HK-2 (cell line): ENCODE measurements around the gene SLC25A44.

ENCODE experiments used
- DNase-seq: peaks from one replicate; pipeline ENCODE4 v3.0.0-alpha.2; 2018; ENCODE audit not compliant: unreplicated experiment

SLC25A44 gene

GRCh38 chr1:156193488-156194299, at the start of gene SLC25A44:
SLC25A44 (plus strand) TSS chr1:156194104; CDS start chr1:156199848, 5,744 bp downstream.
- peak; percentile 97 for DNase-seq

GRCh38 chr1:156144742-156145141, 49.2 kb upstream of the SLC25A44 start:
- DNase-seq = no peak

GRCh38 chr1:156145650-156146019, 48.3 kb upstream of the SLC25A44 start:
- no peak for DNase-seq

GRCh38 chr1:156146020-156146768, 47.7 kb upstream of the SLC25A44 start:
- peak; percentile 91 for DNase-seq

- DNase-seq = no peak
Measured at GRCh38 chr1:156146769-156147405, 47.0 kb upstream of the SLC25A44 start.

- DNase-seq = no peak
Measured at GRCh38 chr1:156148216-156148615, 45.7 kb upstream of the SLC25A44 start.

GRCh38 chr1:156149374-156150332, 44.3 kb upstream of the SLC25A44 start:
- no peak for DNase-seq

- no peak for DNase-seq
Measured at GRCh38 chr1:156150333-156151011, 43.4 kb upstream of the SLC25A44 start.

- DNase-seq = peak; percentile 61
Measured at GRCh38 chr1:156151093-156151688, 42.7 kb upstream of the SLC25A44 start.

- DNase-seq = peak; percentile 87
Measured at GRCh38 chr1:156152628-156153027, 41.3 kb upstream of the SLC25A44 start.

- no peak for DNase-seq
Measured at GRCh38 chr1:156153362-156153761, 40.5 kb upstream of the SLC25A44 start, which contains the start of gene SEMA4A. SEMA4A (plus strand) TSS chr1:156153585; CDS start chr1:156154579, 994 bp downstream.

- no peak for DNase-seq
Measured at GRCh38 chr1:156154317-156154749, 39.6 kb upstream of the SLC25A44 start.

GRCh38 chr1:156155756-156156510, 38.0 kb upstream of the SLC25A44 start:
- DNase-seq = no peak

- no peak for DNase-seq
Measured at GRCh38 chr1:156157506-156157905, 36.4 kb upstream of the SLC25A44 start.

GRCh38 chr1:156157966-156158365, 35.9 kb upstream of the SLC25A44 start:
- no peak for DNase-seq

GRCh38 chr1:156160000-156160742, 33.7 kb upstream of the SLC25A44 start:
- peak; percentile 62 for DNase-seq

- peak; percentile 90 for DNase-seq
Measured at GRCh38 chr1:156160743-156161171, 33.1 kb upstream of the SLC25A44 start.

- DNase-seq = no peak
Measured at GRCh38 chr1:156162430-156163037, 31.4 kb upstream of the SLC25A44 start.
